ENCODE results near the gene OPTC.
"Not testable (repeated sequence)": the region's sequence is repeated elsewhere in the genome, so short reads cannot be mapped to it uniquely, and the experiment has no call there.

The OPTC gene

DNA sequence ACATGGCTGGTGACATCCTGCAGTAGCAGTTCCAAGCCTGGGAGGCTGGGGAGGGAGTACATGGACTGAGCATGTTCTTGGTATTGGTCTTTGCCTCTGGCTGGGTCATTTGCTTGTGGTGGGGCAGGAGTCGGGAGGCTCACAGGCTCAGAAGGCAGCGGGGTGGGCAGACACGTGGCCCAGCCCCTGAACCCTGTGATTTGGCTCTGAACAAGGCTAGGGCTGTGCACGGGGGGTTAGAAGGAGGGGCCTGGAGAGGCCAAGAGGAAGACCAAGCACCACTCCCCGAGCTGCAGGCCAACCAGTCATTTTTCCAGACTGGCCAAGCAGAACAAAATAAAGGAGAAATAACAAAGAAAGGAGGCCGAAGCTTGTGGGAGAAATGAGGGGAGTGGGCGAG, 28.0 kb upstream of the OPTC start:
- DNase-seq, result no peak

DNA sequence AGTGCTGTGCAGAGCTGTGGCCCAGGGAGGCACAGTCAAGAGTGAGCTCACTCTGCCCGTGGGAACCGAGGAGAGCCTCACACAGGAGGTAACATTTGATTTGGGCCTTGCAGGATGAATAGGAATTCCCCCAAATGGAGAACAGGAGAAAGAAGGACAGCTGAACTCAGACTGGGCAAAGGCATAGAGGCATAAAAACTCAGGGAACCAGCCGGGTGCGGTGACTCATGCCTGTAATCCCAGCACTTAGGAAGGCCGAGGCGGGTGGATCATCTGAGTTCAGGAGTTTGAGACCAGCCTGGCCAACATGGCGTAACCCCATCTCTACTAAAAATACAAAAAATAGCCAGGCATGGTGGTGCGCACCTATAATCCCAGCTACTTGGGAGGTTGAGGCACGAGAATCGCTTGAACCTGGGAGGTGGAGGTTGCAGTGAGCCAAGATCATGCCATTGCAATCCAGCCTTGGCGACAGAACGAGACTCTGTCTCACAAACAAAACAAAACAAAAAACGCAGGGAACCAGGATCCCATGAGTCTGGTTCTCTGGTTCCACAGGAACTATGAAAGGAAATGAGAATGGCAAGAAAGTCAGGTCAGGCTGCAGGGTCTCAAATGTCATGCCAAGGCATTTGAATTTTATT, 26.9 kb upstream of the OPTC start:
- not testable (repeated sequence) for DNase-seq

DNA sequence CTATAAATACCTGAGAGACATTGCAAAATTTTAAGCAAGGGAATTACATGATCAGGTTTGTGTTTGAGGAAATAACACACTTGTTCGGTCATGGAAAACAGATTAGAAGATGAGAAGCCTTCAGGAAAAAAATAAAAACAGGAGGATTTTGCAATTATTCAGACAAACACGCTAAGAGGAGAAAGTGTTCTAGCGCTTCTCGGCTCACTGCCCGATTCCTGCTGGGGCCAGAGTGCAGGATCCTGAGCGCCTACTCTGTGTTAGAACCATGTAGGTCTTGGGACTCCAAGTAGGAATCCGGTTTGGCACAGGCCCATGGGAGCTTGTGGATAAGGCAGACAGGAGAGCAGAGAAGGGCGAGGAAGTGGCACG, 26.4 kb upstream of the OPTC start:
- DNase-seq, result no peak

DNA sequence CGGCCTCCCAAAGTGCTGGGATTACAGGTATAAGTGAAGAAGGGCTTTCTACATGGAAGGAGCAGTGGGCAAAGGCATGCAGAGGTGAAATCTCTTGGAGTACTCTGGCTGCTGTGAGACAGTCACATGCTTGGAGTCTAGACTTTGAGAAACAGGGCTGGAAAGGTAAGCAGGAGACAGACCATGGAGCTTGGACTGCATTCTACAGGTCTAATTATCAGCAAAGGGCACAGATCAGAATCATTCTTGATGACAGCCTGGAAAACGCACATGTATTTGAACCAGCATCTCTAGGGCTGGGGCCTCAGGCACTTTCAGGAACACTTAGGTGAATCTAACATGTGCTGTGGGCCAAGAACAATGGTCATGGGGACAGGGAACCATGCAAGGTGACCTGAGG, 25.6 kb upstream of the OPTC start:
- DNase-seq, result no peak

DNA sequence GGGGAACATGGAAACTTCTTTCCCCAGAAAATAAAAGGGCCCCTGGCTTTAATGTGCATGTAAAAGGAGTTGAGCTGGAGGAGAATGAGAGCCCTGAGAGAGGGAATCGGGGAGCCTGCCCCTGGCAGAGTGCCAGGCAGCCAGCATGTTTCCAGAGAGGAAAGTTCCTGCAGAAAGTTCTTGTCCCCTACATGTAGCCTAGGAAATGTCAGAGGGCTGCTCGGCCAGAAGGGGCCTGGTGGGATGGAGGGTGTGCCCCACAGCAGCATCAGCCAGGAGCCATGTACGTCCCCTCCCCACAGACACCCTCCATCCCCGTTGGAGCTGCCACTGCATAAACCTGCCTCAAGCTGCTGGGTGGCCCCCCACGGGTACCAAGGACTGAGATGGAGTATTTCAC, 23.7 kb upstream of the OPTC start:
- DNase-seq, result no peak

DNA sequence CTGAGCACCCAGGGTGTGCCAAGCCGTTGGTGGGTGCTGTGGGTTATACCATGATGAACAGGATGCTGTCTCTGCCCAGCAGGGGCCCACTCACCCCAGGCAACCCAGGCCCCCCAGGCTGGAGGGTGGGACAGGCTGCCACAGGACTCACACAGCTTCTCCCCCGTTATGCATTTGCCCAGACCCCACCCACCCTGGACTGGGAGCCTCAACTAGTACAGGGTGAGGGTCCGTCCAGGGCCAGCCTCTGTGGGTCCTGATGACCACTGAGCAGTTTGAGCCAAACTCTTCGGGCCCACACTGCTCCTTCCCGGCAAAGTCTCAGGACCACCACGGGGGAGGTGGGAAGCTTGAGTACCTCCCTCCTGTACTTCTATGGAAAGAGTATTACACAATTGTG, 22.1 kb upstream of the OPTC start:
- DNase-seq, result no peak

DNA sequence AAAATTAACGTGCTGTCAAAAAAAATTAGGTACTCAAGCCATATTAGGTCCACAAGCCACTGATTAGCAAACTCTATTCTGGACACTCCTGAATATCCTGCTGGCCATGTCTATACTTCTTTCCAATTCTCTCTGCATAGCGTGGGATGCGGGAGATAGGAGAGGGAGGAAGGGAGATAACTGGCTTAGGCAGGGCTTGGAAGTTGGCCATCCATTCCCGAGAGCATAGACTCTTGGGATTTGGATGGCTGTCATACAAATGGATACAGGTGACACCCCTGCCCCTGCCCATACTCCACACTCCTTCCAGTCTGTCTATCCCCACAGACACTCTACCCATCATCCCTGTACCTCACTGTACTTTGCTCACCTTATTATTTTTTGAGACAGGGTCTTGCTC, 20.7 kb upstream of the OPTC start:
- no peak for DNase-seq

DNA sequence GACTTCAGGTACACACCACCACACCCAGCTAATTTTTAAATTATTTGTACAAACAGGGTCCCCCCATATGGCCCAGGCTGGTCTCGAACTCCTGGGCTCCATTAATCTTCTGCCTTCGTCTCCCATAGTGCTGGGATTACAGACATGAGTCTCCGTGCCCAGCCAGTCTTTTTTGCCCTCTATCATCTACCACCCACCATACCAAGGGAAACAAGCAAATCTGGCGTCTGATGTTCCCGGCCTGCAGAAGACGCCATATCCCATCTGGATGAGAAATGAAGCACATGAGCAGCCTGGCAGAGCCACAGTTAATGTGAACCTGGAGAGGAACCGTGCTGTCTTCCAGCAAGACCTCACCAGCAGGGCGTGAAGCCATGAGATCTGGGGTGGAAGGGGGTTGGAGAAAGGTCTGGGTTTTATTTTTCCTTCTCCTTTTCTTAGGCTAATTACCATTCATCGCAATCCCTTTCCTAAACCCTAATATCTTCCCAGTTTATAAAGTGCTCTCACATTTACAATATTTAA, 20.1 kb upstream of the OPTC start:
- no peak for DNase-seq

DNA sequence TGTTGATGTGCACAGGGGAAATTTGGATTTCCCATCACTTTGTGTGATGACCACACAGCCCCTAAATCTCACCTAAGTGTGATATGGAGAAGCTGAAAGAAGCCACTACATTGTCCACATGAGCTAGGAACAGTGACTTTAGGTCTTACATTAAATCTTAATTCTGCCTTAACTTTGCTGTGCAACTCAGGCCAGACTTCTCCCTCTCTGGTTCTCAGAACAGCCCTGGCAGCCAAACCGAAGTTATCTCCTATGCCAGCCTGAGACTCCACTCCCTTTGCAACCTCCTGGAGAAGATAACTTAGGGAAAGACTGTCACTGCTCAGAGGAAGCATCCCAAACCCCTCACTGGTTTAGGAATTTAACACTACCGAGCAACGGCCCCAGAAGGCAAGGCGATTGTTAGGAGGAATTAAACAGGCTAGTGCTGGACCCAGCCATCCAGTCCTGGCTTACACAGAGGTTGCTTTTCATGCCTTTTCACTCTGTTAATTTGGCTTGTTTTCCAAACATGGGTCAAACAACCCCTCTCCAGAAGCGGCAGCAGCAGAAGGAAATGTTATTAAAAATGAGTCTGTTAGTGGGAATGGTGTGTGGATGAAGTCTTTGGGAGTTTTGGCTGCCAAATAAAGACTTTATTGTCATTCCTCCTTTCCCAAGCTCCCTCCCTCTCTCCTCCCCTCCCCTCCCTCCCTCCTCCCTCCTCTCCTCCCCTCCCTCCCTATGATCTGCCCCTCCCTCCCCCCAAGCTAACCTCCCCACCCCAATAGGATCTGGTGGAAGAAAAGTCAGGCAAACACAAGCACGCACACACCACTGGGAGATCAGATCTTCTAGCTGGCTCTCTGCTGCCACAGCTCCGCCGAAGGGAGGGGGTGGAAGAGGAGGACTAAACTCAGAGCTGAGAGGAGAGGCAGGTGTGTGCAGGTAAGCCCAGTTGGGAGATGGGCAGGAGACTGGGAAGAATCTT, 18.7 kb upstream of the OPTC start, which contains the start of gene PRELP:
Gene PRELP, plus strand, starts transcription at position 795 of the 970 bp plus-strand sequence. CDS start 7,379 bp downstream, outside the sequence.
- no peak for DNase-seq

DNA sequence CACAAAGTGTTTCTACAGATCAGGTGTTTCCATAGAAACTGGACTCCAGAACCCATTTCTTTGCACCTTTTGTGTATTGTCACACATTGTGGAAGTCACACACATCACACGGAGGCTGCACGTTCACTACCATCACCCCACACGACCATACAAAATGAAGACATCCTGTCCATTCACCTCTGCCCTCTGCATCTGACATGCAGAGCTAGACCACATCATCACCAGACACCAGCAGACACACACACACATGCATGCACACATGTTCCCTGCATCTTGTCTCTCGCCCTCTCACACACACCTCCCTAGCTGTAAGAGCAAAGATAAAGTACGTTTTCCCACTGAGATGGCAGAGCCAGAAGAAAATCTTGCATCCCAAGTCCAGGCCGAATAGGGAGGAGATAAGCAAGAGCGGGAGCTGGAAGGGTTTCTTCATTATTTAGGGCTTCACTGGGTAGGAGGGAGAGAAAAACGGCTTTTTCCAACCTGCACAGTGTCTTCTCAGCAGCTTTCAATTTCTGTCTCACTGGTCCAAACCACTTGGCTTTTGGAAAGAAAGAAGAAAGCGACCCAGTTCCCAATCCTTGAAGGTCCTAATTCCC, 17.6 kb upstream of the OPTC start:
- DNase-seq, result no peak

DNA sequence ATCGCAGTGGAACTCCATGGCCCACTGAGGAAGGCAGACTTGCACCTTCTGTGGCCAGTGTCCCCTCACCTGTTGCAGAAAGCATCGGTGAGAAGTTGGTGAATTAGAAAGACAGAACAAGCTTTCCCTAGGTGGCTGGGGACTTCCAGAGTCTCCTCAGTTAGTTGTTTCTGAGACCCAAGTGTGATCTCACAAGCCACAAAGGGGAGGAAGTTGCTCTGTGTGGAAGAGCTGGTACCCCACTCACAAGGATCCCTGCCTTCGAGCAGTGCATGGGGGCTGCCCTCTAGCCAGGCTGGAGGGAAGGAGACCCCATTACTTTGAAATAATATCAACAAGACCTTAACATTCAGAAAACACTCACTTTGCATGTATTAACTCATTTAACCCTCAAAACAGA, 16.2 kb upstream of the OPTC start:
- DNase-seq, result no peak

DNA sequence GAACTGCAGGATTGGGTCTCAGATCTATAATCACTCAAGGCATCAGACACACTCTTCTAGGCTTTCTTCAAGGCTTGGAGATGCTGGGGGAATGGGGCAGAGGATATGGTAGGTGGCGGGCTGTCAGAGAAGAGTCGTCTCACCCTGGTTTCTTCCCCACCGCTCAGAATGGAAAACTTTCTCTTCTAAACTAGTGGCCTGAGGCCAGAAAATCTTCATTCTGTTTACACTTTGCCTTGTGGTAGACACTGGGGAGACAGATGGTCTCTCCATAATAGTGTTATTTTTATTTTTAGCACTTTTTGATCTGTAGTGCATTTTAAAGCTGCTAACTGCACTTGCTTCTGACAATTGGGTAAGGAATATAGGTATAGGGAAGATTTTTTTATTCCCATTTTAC, 15.7 kb upstream of the OPTC start:
- DNase-seq, result no peak

DNA sequence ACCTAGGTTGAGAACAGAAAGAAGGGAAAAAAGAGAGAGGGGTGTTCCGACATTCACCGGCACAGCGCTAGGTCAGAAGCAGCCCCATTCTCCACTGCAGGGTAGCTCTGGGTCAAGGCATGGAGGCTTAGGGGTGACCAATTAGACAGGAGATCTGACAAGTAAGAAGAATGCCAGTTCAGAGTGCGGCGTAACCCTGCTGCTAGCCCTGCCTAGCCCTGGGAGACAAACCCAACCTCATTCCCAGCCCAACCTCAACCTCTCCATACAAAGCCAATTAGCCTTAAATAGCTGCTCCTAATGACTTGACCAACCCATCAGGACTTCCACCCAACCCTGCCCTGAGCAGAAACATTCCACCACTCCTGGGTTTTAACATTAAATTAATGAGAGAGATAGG, 15.0 kb upstream of the OPTC start:
- DNase-seq, result no peak

DNA sequence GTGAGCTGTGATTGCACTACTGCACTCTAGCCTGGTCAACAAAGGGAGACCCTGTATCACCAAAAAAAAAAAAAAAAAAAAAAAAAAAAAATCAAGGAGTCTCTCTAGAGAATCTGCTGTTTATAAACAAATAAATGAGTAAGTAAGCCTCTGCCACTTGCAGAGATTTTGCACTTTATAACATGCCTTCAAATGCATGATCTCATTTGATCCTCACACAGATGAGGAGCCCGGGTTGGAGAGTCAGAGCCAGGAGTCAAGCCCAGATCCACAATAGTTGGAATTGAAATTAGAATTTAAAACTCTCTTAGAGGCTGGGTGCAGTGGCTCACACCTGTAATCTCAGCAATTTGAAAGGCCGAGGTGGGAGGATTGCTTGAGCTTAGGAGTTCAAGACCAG, 14.3 kb upstream of the OPTC start:
- no peak for DNase-seq

DNA sequence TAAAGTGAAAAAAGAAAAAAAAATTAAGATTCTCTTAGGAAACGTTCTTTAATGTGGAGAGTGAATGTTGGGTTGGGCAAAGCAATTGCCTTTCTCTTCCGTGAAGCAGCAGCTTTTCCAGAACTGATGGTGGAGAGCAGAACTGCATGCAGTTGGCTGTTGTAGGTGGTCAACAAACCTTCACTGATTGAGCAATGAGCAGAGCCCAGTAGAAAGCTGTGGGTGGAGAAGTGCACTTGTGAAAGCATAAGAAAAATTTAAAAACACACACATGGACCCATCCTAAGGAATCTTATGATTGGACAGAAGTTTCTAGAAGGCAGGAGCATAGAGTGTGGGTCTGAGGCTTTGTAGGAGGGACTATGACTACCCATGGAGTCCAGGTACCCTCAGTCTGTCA, 13.9 kb upstream of the OPTC start:
- DNase-seq, result no peak

DNA sequence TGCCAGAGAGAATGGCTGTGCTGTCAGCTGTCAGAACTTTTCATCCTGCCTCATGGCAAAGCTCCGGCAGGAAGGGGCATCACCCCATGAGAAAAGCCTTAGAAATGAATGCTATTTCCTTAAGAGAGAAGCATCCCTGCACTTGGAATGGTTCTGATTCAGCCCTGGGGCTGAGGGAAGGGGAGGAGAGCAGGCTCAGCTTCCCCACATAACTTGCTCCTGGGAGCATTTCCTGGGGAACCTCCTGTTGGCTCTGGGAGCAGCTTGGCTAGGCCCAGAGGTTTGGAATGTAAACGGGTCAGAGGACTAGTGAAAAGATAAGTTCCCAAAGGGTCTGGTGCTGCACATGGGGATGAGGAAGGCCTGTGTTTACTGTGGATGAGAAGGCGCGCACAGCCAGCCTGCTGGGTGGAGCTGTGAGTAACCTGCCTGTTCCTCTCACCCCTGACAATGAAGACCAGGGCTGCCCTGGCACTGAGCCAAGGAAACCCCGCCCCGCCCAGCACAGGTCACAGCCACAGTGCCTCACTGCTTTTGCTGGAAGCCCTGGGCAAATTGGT, 13.3 kb upstream of the OPTC start:
- peak; percentile 31 for DNase-seq

DNA sequence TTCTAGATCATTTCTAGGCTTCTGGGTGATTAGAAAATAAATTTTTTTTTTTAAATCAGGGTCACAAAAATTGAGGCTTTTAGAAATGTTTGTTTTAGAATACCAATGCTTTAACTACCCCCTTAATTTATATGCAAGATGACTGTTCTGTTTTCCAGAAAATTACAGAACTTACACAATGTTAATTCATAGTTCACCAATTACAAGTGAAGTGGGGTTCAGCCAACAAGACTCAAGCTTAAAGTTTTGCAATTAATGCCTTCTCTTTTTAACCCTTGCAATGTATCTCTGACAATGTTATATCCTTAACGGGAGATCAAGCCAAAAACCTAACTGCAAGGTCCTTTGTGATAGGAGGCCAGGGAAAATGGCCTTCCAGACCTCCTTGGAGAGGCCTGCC, 12.8 kb upstream of the OPTC start:
- no peak for DNase-seq

DNA sequence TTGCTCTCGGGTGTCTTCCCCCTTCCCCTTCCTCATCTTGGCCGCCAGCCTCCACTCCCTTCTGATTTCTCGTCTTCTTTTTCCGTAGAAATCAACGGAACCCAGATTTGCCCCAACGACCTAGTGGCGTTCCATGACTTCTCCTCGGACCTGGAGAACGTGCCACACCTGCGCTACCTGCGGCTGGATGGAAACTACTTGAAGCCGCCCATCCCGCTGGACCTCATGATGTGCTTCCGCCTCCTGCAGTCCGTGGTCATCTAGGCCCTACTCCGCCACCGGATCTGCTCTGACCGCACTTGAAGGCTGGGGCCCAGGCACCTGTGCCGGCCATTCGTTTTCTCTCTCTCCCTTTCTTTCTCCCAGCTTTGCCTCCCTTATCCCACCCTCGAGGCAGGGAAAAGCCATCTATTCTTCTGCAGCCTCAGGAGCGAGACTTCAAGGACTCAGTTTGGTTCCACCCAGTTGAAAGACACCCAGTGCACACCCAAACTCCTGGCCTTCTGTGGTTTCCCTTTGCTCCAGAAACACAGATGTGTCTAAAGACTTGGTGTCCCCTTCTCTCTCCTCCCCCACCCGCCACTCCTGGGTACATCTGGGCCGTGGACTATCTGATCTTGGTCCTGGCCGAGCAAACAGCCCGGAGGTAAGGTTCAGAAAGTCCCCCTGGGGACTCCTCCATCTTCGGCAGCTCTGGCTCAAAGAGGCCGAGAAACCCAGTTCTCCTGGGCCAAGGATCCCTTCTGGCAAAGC, 7.2 kb upstream of the OPTC start:
- no peak for DNase-seq

DNA sequence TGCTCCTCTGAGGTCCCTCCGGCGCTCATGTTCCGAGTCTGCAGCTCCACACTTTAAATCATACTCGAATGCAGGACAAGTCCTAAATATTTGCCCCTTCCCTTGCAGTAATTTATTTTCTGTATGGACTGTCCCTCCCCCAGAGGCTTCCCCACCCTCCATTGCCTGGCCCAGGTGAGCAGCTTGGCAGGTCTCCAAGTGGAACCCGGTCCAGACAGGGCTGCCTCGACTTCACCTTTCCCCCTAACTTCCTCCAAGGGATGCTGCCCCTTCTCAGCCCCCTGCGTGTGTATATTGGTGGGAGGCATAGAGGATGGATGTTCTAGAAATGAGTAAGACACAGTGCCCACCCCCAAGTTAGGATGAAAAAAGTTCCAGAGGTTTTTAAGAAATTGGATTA, 5.4 kb upstream of the OPTC start:
- no peak for DNase-seq

DNA sequence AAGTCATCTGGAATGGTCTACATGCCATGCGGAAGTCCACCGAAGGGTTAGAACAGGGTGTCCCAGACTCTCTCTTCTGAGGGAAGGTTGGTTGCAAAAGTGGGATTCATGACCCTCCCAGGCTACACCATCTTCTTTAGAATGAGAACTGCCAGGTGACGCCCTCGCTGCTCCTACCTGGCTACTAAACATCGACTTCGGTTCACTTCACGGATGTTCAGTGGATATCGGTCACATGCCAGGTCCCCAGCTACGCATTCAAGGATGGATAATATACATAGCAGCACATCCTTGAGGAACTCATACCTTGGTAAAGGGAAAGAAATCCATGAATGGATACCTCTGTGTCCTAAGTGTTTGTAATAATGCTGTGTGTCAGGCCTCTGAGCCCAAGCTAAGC, 3.3 kb upstream of the OPTC start:
- no peak for DNase-seq

DNA sequence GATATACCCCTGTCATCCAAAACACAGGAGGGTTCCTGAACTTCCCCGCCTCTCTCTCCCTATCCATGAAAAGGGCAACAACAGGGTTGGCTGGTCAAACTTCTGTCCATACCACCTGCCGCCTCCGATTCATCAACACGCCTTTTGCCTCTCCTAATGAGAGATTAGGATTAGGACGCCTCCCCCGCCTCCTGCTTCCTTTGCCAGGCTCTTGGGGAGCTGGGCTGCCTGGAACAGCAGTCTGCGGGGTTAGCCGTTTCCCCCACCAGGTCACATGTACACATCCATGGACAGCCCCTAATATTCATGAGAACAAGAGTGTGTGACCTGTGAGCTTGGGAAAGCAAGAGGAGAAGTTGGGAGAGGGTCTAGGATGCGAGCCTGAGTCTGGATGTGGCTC, 2.3 kb upstream of the OPTC start:
- DNase-seq, result no peak

DNA sequence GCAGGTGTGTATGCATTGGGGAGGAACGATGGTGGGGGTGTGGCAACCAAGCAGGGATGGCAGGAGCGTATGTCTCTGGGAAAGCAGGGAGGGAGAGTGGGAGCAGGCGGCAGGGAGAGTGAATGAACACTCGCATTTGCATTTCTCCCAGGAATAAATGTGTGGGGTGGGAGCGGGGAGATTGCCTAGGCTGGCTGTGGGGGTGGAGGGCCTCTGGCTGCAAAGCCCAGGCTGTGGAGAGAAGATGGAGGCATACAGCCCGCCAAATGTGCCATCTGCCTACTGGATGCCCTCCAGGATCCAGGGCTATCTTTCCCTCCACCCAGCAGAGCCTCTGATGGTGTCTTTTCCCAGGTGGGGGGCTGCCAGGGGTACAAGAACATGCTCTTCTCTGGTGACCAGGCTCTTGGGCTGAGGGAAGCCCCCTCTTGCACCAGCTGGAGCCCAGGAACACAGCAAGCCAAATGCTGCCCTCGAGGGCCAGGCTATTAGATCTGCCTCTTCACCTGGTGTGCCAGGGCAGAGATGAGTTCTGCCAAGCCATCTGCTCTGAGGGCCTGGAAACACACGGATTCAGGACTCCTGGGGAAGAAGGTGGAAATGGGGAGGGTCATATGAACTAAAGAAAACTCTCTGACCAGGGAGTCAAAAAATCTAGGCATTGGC, 1.7 kb upstream of the OPTC start:
- no peak for DNase-seq

Measured in activated naive CD4-positive, alpha-beta T cell treated with Interleukin-2 at 50 U/mL for 16 hours (primary cell).